Smooth muscle cell (in vitro differentiated cells): ENCODE measurements around the gene ZNF592. TPM values are rescaled to one million over a fixed set of nuclear protein-coding genes. Genes with fewer than 3 reads are reported as not detected.

Source experiments
- DNase-seq: peaks from one replicate; lab custom pipeline; 2025; ENCODE audit not compliant: unreplicated experiment; lab: John Stamatoyannopoulos, UW
- H2AFZ ChIP-seq: fragments of 200-600 bp; sonication (generic); 2 replicates; pipeline ENCODE4 v1.6.0; 2016; ENCODE audit warnings: antibody characterized with exemption, low read depth, mild to moderate bottlenecking
- H3F3A ChIP-seq: fragments of 200-600 bp; sonication (generic); 2 replicates; pipeline ENCODE4 v1.6.0; 2017; ENCODE audit warnings: antibody characterized with exemption, low read depth
- H3K27ac ChIP-seq: fragments of 200-600 bp; sonication (generic); 2 replicates; pipeline ENCODE4 v1.5.1; 2016; ENCODE audit warnings: low read depth, mild to moderate bottlenecking
- H3K27me3 ChIP-seq: fragments of 200-600 bp; sonication (generic); 2 replicates; pipeline ENCODE4 v1.6.1; 2016; ENCODE audit warnings: low read depth, mild to moderate bottlenecking
- H3K36me3 ChIP-seq: fragments of 200-600 bp; sonication (generic); 2 replicates; pipeline ENCODE4 v1.5.1; 2016; ENCODE audit warnings: low read depth
- H3K4me1 ChIP-seq: fragments of 200-600 bp; sonication (generic); 2 replicates; pipeline ENCODE4 v1.5.1; 2016; ENCODE audit warnings: low read depth
- H3K4me2 ChIP-seq: fragments of 200-600 bp; sonication (generic); 2 replicates; pipeline ENCODE4 v1.6.0; 2016; ENCODE audit warnings: mild to moderate bottlenecking
- H3K4me3 ChIP-seq: fragments of 200-600 bp; sonication (generic); 2 replicates; pipeline ENCODE4 v1.5.1; 2016; ENCODE audit warnings: mild to moderate bottlenecking
- H3K79me2 ChIP-seq: fragments of 200-600 bp; sonication (generic); 2 replicates; pipeline ENCODE4 v1.6.0; 2016; ENCODE audit warnings: low read depth, mild to moderate bottlenecking
- H3K9ac ChIP-seq: fragments of 200-600 bp; sonication (generic); 2 replicates; pipeline ENCODE4 v1.6.0; 2016; ENCODE audit warnings: low read depth
- H3K9me3 ChIP-seq: fragments of 200-600 bp; sonication (generic); replicated peaks from 2 replicates; pipeline ENCODE4 v1.5.1; 2016; ENCODE audit warnings: low read depth
- H4K20me1 ChIP-seq: fragments of 200-600 bp; sonication (generic); 2 replicates; pipeline ENCODE4 v1.6.0; 2016; ENCODE audit warnings: low read depth
- WGBS: methylation state at CpG from one replicate; pipeline ENCODE4 v1.1.7; 2016; ENCODE audit warnings: low lambda C conversion rate; 5-methylcytosine and 5-hydroxymethylcytosine counted together
- polyA plus RNA-seq: library from polyadenylated mRNA; unstranded; fragments of >200 nt; fragmentation: Nextera tagmentation; extraction: Ambion mirVana; gene quantifications from 2 replicates; pipeline ENCODE4 v1.2.1, GENCODE V29; 2016
- total RNA-seq: library from RNA; depleted of rRNA; stranded (reverse); fragments of >200 nt; gene quantifications from 2 replicates; pipeline ENCODE4 v1.2.3, GENCODE V29; 2014
- TF ChIP-seq, protein P1 (sequence below): fragments of 200-600 bp; sonication (generic); IDR thresholded peaks from 2 replicates; pipeline ENCODE4 v1.5.1; 2017; ENCODE audit warnings: borderline replicate concordance, mild to moderate bottlenecking, antibody characterized with exemption; ENCODE audit not compliant: insufficient read depth, poor library complexity, severe bottlenecking

ZNF592 gene
- total and polyA plus RNA-seq, 2 experiments from 2014 or later = 10.7 to 10.8 TPM

DNA sequence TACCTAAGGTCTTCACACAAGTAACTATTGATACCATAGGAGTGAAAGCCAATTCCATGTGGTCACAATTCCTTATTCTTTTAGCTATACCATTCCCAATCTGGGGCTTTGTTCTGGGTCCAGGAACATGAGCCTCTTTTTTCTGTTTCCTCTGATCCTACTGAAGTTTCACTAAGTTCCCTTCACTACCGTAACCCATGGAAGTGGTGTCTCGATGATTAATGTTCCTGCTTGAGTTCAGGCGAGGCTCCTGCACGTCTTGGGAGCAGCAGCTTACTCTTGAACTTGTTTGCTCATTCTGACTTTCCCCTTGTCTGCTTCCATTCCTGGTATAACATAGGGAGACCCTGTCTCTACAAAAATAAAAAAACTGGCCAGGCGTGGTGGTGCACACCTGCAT is 23.6 kb downstream of the ZNF592 start:
- Histone ChIP-seq H3K36me3 (peaks cover 5% of the 10 kb centered on the region), H3K4me2 (no peak overlapping the region), H3K4me3 (no peak overlapping the region), H3K27me3 (no peaks in the 10 kb centered on the region), H3K27ac (no peak overlapping the region), H3K9ac (no peak overlapping the region), H3K4me1 (no peaks in the 10 kb centered on the region), H3F3A (peaks cover 4% of the 10 kb centered on the region), H3K79me2 (peaks cover 97% of the 10 kb centered on the region), H4K20me1 (peaks cover 98% of the 10 kb centered on the region), H3K9me3 (no peaks in the 10 kb centered on the region), H2AFZ (no peak overlapping the region)
- 78% methylated on average over 5 of the region's 5 CpGs for WGBS
- DNase-seq = no peak
- TF ChIP-seq, protein P1, sequence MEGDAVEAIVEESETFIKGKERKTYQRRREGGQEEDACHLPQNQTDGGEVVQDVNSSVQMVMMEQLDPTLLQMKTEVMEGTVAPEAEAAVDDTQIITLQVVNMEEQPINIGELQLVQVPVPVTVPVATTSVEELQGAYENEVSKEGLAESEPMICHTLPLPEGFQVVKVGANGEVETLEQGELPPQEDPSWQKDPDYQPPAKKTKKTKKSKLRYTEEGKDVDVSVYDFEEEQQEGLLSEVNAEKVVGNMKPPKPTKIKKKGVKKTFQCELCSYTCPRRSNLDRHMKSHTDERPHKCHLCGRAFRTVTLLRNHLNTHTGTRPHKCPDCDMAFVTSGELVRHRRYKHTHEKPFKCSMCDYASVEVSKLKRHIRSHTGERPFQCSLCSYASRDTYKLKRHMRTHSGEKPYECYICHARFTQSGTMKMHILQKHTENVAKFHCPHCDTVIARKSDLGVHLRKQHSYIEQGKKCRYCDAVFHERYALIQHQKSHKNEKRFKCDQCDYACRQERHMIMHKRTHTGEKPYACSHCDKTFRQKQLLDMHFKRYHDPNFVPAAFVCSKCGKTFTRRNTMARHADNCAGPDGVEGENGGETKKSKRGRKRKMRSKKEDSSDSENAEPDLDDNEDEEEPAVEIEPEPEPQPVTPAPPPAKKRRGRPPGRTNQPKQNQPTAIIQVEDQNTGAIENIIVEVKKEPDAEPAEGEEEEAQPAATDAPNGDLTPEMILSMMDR = no peak

DNA sequence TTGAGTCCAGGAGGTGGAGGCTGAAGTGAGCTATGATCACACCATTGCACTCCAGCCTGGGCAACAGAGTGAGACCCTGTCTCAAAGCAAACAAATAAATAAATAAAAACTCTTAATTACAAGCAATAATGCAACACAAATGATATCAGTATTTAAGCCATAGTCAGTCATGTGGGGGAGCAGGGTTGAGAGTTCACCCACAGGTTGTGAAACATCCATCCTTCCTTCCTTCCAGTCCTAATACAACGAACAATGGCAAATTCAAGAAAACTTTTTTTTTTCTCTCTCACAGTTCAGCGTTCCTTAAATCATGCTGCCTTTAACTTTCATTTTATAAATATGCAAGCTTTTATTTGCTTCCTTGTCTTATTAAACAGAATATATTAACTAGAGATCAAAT is 24.1 kb downstream of the ZNF592 start:
- H2AFZ ChIP-seq = no peak overlapping the region
- H3K4me2 ChIP-seq = no peak overlapping the region
- DNase-seq = no peak
- H3K4me3 ChIP-seq = no peak overlapping the region
- H3K9ac ChIP-seq = no peak overlapping the region
- H3K36me3 ChIP-seq = peaks cover 5% of the 10 kb centered on the region
- H3K27me3 ChIP-seq = no peaks in the 10 kb centered on the region
- TF ChIP-seq, protein P1 = no peak
- H3K79me2 ChIP-seq = peaks cover 96% of the 10 kb centered on the region
- peaks cover 96% of the 10 kb centered on the region for H4K20me1 ChIP-seq
- WGBS = 92% methylated on average over 2 of the region's 2 CpGs
- H3K4me1 ChIP-seq = no peaks in the 10 kb centered on the region
- no peaks in the 10 kb centered on the region for H3F3A ChIP-seq
- no peak overlapping the region for H3K27ac ChIP-seq
- no peaks in the 10 kb centered on the region for H3K9me3 ChIP-seq

DNA sequence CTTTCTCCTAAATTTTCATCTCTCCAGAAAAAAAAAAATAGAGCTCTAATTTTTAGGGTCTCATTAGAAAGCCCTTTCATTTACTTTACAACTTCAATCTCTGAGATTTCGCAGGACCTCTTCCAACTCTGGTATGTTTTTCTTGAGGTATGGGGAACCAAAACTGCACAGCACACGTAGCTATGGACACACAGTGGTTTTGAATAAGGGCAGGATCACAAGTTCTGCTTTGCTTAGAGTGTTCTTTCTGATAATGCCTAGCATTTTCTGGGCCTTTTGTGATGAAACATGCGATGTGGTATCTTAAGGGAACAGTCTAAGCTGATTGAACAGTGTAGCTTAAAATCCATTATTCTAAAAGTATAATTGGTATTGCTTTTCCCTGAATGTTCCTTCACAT is 25.3 kb downstream of the ZNF592 start:
- no peak overlapping the region for H3K9ac ChIP-seq
- peaks cover 95% of the 10 kb centered on the region for H4K20me1 ChIP-seq
- WGBS = 93% methylated on average over 3 of the region's 3 CpGs
- no peaks in the 10 kb centered on the region for H3K27me3 ChIP-seq
- H3F3A ChIP-seq = no peaks in the 10 kb centered on the region
- no peak overlapping the region for H3K4me2 ChIP-seq
- no peaks in the 10 kb centered on the region for H3K4me1 ChIP-seq
- H3K9me3 ChIP-seq = no peaks in the 10 kb centered on the region
- no peak overlapping the region for H2AFZ ChIP-seq
- TF ChIP-seq, protein P1 = no peak
- no peak for DNase-seq
- H3K4me3 ChIP-seq = no peak overlapping the region
- H3K36me3 ChIP-seq = peaks cover 5% of the 10 kb centered on the region
- H3K79me2 ChIP-seq = peaks cover 90% of the 10 kb centered on the region
- H3K27ac ChIP-seq = no peak overlapping the region

DNA sequence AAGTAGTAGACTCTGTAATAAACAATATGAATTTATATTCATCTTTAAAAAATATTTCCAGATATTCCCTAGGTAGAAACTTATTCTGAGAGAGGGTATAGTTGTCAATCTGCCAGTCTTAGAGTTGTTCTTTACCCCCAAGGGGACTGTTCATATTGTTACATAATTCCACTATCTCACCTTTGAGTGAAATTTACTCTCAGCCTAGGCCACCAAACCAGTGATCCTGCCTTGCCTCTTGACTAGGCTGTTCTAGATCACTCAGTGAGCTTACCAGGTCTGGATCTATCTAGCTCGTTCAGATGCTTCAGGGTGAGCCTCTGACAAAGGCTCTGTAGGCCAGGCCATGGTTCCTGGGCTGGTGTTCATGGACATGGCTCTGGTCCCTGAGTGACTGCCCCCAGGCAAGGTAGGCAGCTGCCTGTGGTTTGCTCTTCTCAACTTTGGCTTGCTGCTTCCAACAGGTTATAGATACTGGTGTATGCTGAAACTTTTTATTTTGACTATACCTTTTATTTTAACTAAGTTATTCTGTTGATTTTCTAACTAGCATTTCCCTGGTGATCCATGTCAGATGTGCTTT is 27.6 kb downstream of the ZNF592 start:
- H3K4me1 ChIP-seq = peaks cover 3% of the 10 kb centered on the region
- no peak overlapping the region for H3K4me2 ChIP-seq
- peaks cover under 1% of the 10 kb centered on the region for H3F3A ChIP-seq
- H4K20me1 ChIP-seq = peaks cover 90% of the 10 kb centered on the region
- H3K9ac ChIP-seq = no peak overlapping the region
- H3K27me3 ChIP-seq = no peaks in the 10 kb centered on the region
- H3K9me3 ChIP-seq = no peaks in the 10 kb centered on the region
- WGBS = 74% methylated on average over 1 of the region's 1 CpG
- no peaks in the 10 kb centered on the region for H3K36me3 ChIP-seq
- no peak for DNase-seq
- H3K27ac ChIP-seq = no peak overlapping the region
- no peak overlapping the region for H3K4me3 ChIP-seq
- H2AFZ ChIP-seq = no peak overlapping the region
- TF ChIP-seq, protein P1 = no peak
- peaks cover 90% of the 10 kb centered on the region for H3K79me2 ChIP-seq
